K562 (cell line): ENCODE data around the gene STARD3NL. TPM values are rescaled to one million over a fixed set of nuclear protein-coding genes. Genes with fewer than 3 reads are reported as not detected.
A peak's percentile ranks its signal among the peaks of the same experiment; 100 is the strongest.

Experiments
- ATAC-seq: fragments of 200-7000 bp; cut with Tn5 transposase; 3 replicates; pipeline ENCODE4 v1.9.1; 2020; ENCODE audit warnings: moderate library complexity
- BruUV-seq: library from RNA; stranded (reverse); fragments of 400-500 nt; replicated peaks from 2 replicates; lab custom pipeline; 2021; lab: Mats Ljungman, UMichigan
- CTCF ChIA-PET: fragments of 300-600 bp; formaldehyde crosslinking; extraction: SDS; loops from one replicate; lab custom pipeline; 2021; ENCODE audit warnings: low intra/inter-chr PET ratio; lab: Yijun Ruan, JAX
- POLR2A ChIA-PET: fragments of 300-600, 350-650 bp; sonication (Branson Sonifier 250); formaldehyde crosslinking; extraction: SDS; loops from one replicate; lab custom pipeline; 2021; ENCODE audit warnings: antibody characterized with exemption, inconsistent platforms; lab: Yijun Ruan, JAX
- DNase-seq, 4 experiments: peaks; one replicate each; pipeline versions ENCODE4 v3.0.0 to v3.0.0-alpha.2; 2011 to 2018; ENCODE audit warnings: low spot score in 3 of 4, mixed read lengths in 3 of 4; ENCODE audit errors: extremely low read depth in 1 of 4
- FAIRE-seq: peaks from 2 replicates; lab custom pipeline; 2011; peaks lifted over from hg19 to GRCh38; lab: Jason Lieb, UNC
- H2AFZ ChIP-seq: 2 replicates; pipeline ENCODE4 v1.6.0; 2011; ENCODE audit warnings: low read depth, low read length, control low read depth, inconsistent platforms
- H3K27ac ChIP-seq: fragments of 200-600 bp; 3 replicates; pipeline ENCODE4 v1.8.0; 2011; ENCODE audit warnings: low read depth, mild to moderate bottlenecking, control low read depth, inconsistent platforms, low read length, moderate library complexity, mixed read lengths; ENCODE audit errors: extremely low read depth
- H3K27me3 ChIP-seq, 2 experiments: fragments of 300-600 bp in 1 of 2; 2 replicates in 1 of 2; 3 replicates in 1 of 2; pipeline versions ENCODE4 v1.6.0 to v1.8.0; 2011; ENCODE audit warnings: inconsistent platforms in 2 of 2, low read length in 2 of 2, mild to moderate bottlenecking in 1 of 2, mixed read lengths in 1 of 2, moderate library complexity in 1 of 2; ENCODE audit not compliant: control insufficient read depth in 2 of 2, insufficient read depth in 2 of 2
- H3K36me3 ChIP-seq: fragments of 300-600 bp; 3 replicates; pipeline ENCODE4 v1.8.0; 2011; ENCODE audit warnings: mild to moderate bottlenecking, low read length, inconsistent platforms; ENCODE audit not compliant: control insufficient read depth, insufficient read depth
- H3K4me1 ChIP-seq, 2 experiments: fragments of 200-600 bp in 1 of 2; replicated peaks in 1 of 2; 2 replicates in 1 of 2; 3 replicates in 1 of 2; pipeline versions ENCODE4 v1.5.1 to v1.8.0; 2011; ENCODE audit warnings: inconsistent platforms in 2 of 2, low read length in 2 of 2, mild to moderate bottlenecking in 1 of 2, mixed read lengths in 1 of 2, moderate library complexity in 1 of 2; ENCODE audit not compliant: control insufficient read depth in 2 of 2, insufficient read depth in 2 of 2
- H3K4me2 ChIP-seq: 2 replicates; pipeline ENCODE4 v1.6.1; 2011; ENCODE audit warnings: low read length, control low read depth, inconsistent platforms, mixed read lengths; ENCODE audit not compliant: insufficient read depth
- H3K4me3 ChIP-seq: fragments of 200-600 bp; sonication (generic), shearing (Covaris generic); 2 replicates; pipeline ENCODE4 v1.5.1; 2016; ENCODE audit warnings: control low read depth, inconsistent platforms
- H3K79me2 ChIP-seq: fragments of 200-600 bp; 3 replicates; pipeline ENCODE4 v1.8.0; 2011; ENCODE audit warnings: low read length, inconsistent platforms; ENCODE audit not compliant: control insufficient read depth, insufficient read depth
- H3K9ac ChIP-seq, 2 experiments: 2 replicates each; pipeline versions ENCODE4 v1.6.0 to v1.6.1; 2011; ENCODE audit warnings: low read depth in 2 of 2, low read length in 2 of 2, control low read depth in 1 of 2, inconsistent platforms in 1 of 2, mild to moderate bottlenecking in 1 of 2, mixed read lengths in 1 of 2; ENCODE audit not compliant: insufficient read depth in 1 of 2
- H3K9me1 ChIP-seq: one replicate; pipeline ENCODE4 v1.6.0; 2011; ENCODE audit warnings: inconsistent platforms, mild to moderate bottlenecking, low read length, moderate library complexity; ENCODE audit not compliant: control insufficient read depth, insufficient read depth
- H3K9me3 ChIP-seq: replicated peaks from 2 replicates; pipeline ENCODE4 v1.5.1; 2011; ENCODE audit warnings: low read depth, low read length, inconsistent platforms; ENCODE audit not compliant: control insufficient read depth, insufficient read depth
- H4K20me1 ChIP-seq: replicated peaks from 2 replicates; pipeline ENCODE4 v1.6.1; 2011; ENCODE audit warnings: low read length, inconsistent platforms, mixed read lengths; ENCODE audit not compliant: control insufficient read depth, insufficient read depth
- KAT8 ChIP-seq: fragments of 450-650 bp; IDR thresholded peaks from 2 replicates; pipeline ENCODE4 v1.6.1; 2016; ENCODE audit warnings: low read depth, mild to moderate bottlenecking
- POLR2AphosphoS5 ChIP-seq: IDR thresholded peaks from 2 replicates; pipeline ENCODE4 v1.6.1; 2011; ENCODE audit warnings: mild to moderate bottlenecking, low read depth, low read length, moderate library complexity; ENCODE audit not compliant: control insufficient read depth, insufficient read depth
- SIX5 ChIP-seq, 2 experiments: IDR thresholded peaks; 2 replicates each; pipeline ENCODE4 v1.6.1; 2011; ENCODE audit warnings: low read length in 2 of 2, borderline replicate concordance in 1 of 2, low read depth in 1 of 2, mild to moderate bottlenecking in 1 of 2, moderate library complexity in 1 of 2; ENCODE audit not compliant: insufficient read depth in 1 of 2
- ZBTB5 ChIP-seq: fragments of 450-650 bp; IDR thresholded peaks from 2 replicates; pipeline ENCODE4 v1.6.1; 2017; ENCODE audit warnings: antibody characterized with exemption
- WGBS: fragments of 100-300 bp; shearing (Covaris generic); methylation state at CpG from one replicate; pipeline ENCODE4 v1.1.6; 2016; ENCODE audit warnings: low coverage, mixed read lengths; ENCODE audit not compliant: insufficient coverage; ENCODE audit errors: missing lambda C conversion rate; 5-methylcytosine and 5-hydroxymethylcytosine counted together
- in situ Hi-C: fragments of 300-500 bp; cut with MboI; formaldehyde crosslinking; loops from 4 replicates; pipeline ENCODE4 v1.15.0; 2018; ENCODE audit warnings: inconsistent platforms, mixed read lengths
- intact Hi-C: fragments of 100-400 bp; cut with micrococcal nuclease; formaldehyde crosslinking; loops from 2 replicates; pipeline ENCODE4 v1.14.2; 2022
- polyA plus RNA-seq, 8 experiments: library from polyadenylated mRNA; depleted of rRNA in 4 of 8; stranded (reverse) in 5 of 8; unstranded in 3 of 8; fragments of >200 nt; fragmentation: Nextera tagmentation in 2 of 8; fragmentation: Illumina TruSeq in 1 of 8; extraction: Ambion mirVana in 2 of 8; extraction: Trizol in 1 of 8; gene quantifications; 2 replicates each; pipeline versions ENCODE4 v1.2.1 to v1.2.3, GENCODE V29; 2011 to 2014; ENCODE audit warnings: inconsistent platforms in 1 of 8, missing spikeins in 1 of 8
- total RNA-seq, 7 experiments: library from RNA; depleted of rRNA in 6 of 7; stranded (reverse); fragments of >200 nt in 6 of 7; fragmentation: Illumina TruSeq in 2 of 7; extraction: Trizol in 2 of 7; gene quantifications; 2 replicates each; pipeline versions ENCODE4 v1.2.1 to v1.2.3, GENCODE V29; 2011 to 2021; ENCODE audit warnings: low replicate concordance in 1 of 7

STARD3NL gene
- total and polyA plus RNA-seq, 9 of the 15 experiments (the other 6 are each of a cell fraction or from before 2014, with no cell fraction given), result 42.2 to 90.0 (median 57.6) TPM

DNA sequence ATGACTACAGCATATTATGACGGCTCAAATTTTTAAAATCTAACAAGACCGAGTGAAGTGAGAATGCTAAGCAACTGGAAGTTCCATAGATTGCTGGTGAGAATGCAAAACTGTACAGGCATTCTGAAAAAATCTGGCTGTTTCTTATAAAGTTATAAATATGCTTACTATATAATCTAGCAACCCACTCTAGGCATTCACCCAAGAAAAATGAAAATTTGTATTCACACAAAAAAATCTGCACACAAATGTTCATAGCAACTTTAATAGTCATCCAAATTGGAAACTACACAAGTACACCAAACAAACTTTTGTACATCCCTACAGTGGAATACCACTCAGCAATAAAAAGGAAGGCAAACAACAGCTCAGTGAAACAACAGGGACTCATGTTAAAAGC lies 39.9 kb upstream of the STARD3NL start:
- no peaks in the 10 kb centered on the region for H3K27me3 ChIP-seq
- ChIA-PET POLR2A (interaction anchor here (0.7 kb wide), 1 partner anchor 10 kb away, joined by 3 read pairs; no protein-coding TSS in a partner anchor), CTCF (no interaction called here)
- H3K9me3 ChIP-seq, result no peaks in the 10 kb centered on the region
- H3K79me2 ChIP-seq, result no peaks in the 10 kb centered on the region
- no peak overlapping the region for H3K4me3 ChIP-seq
- no peak overlapping the region for H3K27ac ChIP-seq
- H2AFZ ChIP-seq, result peak overlapping the region; percentile 55; the same call in 1 of the 2 replicates
- no peaks in the 10 kb centered on the region for H3K4me1 ChIP-seq
- FAIRE-seq, result no peak
- H3K9ac ChIP-seq, result no peak overlapping the region
- no peaks in the 10 kb centered on the region for H3K36me3 ChIP-seq
- no TSS peak for BruUV-seq
- ATAC-seq, result no peak
- 2% methylated on average over 2 of the region's 2 CpGs for WGBS
- H3K4me2 ChIP-seq, result no peak overlapping the region
- H4K20me1 ChIP-seq, result no peaks in the 10 kb centered on the region
- intact Hi-C loops (no loop called here), in situ Hi-C loops (no loop called here)
- no peaks in the 10 kb centered on the region for H3K9me1 ChIP-seq
- TF ChIP-seq SIX5 (IDR thresholded peaks at IDR 0.05; ENCODE audit: borderline replicate concordance in 1 of 2, insufficient read depth in 1 of 2, low read depth in 1 of 2, low read length in 2 of 2) (no peak), ZBTB5 (no peak), POLR2AphosphoS5 (no peak), KAT8 (no peak)
- TF ChIP-seq, all 486 proteins: peak for 0
- DNase-seq, result no peak
